ENCODE results near the gene ZCWPW1. TPM values are rescaled to one million over a fixed set of nuclear protein-coding genes. Genes with fewer than 3 reads are reported as not detected.

ZCWPW1 gene
- total and polyA plus RNA-seq, 10 of the 15 experiments (the other 5 are each of a cell fraction or from before 2014, with no cell fraction given), result 1.3 to 4.4 (median 3.7) TPM

GRCh38 chr7:100370303-100370702 is 58.2 kb downstream of the ZCWPW1 start:
- Histone ChIP-seq H3K27me3 (replicated peaks in 1 of 2; ENCODE audit: control insufficient read depth in 2 of 2, insufficient read depth in 2 of 2, low read length in 1 of 2) (no peaks in the 10 kb centered on the region), H3K79me2 (ENCODE audit: control insufficient read depth, insufficient read depth, low read length) (peaks cover 11% of the 10 kb centered on the region), H3K4me3 (no peak overlapping the region), H3K9ac (ENCODE audit: control insufficient read depth, insufficient read depth, low read length) (peak overlapping the region; percentile 49; the same call in 1 of the 2 replicates), H4K20me1 (ENCODE audit: control insufficient read depth, insufficient read depth) (no peaks in the 10 kb centered on the region), H3K36me3 (ENCODE audit: control insufficient read depth in 2 of 2, insufficient read depth in 2 of 2, low read length in 1 of 2) (no peaks in the 10 kb centered on the region), H3K4me1 (ENCODE audit: control insufficient read depth, insufficient read depth, low read length) (peaks cover 67% of the 10 kb centered on the region), H3K9me3 (replicated peaks; ENCODE audit: control insufficient read depth, insufficient read depth, low read length) (no peaks in the 10 kb centered on the region), H3K27ac (ENCODE audit: control insufficient read depth, insufficient read depth) (peak overlapping the region; percentile 63), H3K4me2 (ENCODE audit: control insufficient read depth, insufficient read depth) (peak overlapping the region; percentile 19; the same call in 1 of the 2 replicates), H2AFZ (ENCODE audit: control insufficient read depth, low read depth, low read length) (peak overlapping the region; percentile 9; the same call in 1 of the 2 replicates)
- intact Hi-C loops (cut with micrococcal nuclease; ENCODE audit: unreplicated experiment) (no loop called here), in situ Hi-C loops (cut with MboI) (no loop called here)
- CTCF ChIA-PET, result interaction anchor here (1.1 to 10.0 kb wide), 4 partner anchors 17 to 45 kb away, joined by 3 to 134 read pairs (median 11); no protein-coding TSS in a partner anchor
- POLR2A ChIA-PET, result interaction anchor here (1.0 kb wide), 1 partner anchor 53 kb away, joined by 4 read pairs; no protein-coding TSS in a partner anchor
- no TSS peak for BruUV-seq (replicated peaks)
- DNase-seq (ENCODE audit: low read depth, low spot score) (no peak), FAIRE-seq (no peak), ATAC-seq (no peak)
- no peak for TF ChIP-seq CBX3 (IDR thresholded peaks at IDR 0.05; ENCODE audit: borderline replicate concordance, low read depth)
- no peak for TF ChIP-seq SKIL (IDR thresholded peaks at IDR 0.05; ENCODE audit: low read depth, poor library complexity, severe bottlenecking)
- TF ChIP-seq MXI1 (IDR thresholded peaks at IDR 0.05; ENCODE audit: low read depth, low read length), result no peak
- TF ChIP-seq ESRRA (IDR thresholded peaks at IDR 0.05; ENCODE audit: low read length), result no peak
- TF ChIP-seq GATAD2B (conservative IDR thresholded peaks at IDR 0.05; ENCODE audit: low read depth), result no peak
- SMC1A ChIA-PET (ENCODE audit: uncharacterized antibody, unreplicated experiment), result interaction anchor here (1.0 kb wide), 2 partner anchors 23 to 37 kb away, joined by 3 to 5 read pairs; no protein-coding TSS in a partner anchor
- WGBS (ENCODE audit: insufficient coverage, insufficient replicate concordance, low lambda C conversion rate, missing lambda C conversion rate), result 87% methylated on average over 4 of the region's 4 CpGs
- RAD21 ChIA-PET (ENCODE audit: unreplicated experiment), result interaction anchor here (4.1 kb wide), 1 partner anchor 37 kb away, joined by 25 read pairs; no protein-coding TSS in a partner anchor
